KMS-11 (cell line): ENCODE data around the gene NUB1.

Source experiments
- H2AFZ ChIP-seq: fragments of 200-600 bp; sonication (generic); 2 replicates; pipeline ENCODE4 v1.6.1; 2016; ENCODE audit warnings: antibody characterized with exemption, mixed run types, low read depth
- H3K27ac ChIP-seq: fragments of 200-600 bp; sonication (generic); 2 replicates; pipeline ENCODE4 v1.6.1; 2016; ENCODE audit warnings: mild to moderate bottlenecking, mixed run types
- H3K27me3 ChIP-seq: fragments of 200-600 bp; sonication (generic); 2 replicates; pipeline ENCODE4 v1.6.1; 2017; ENCODE audit warnings: mild to moderate bottlenecking, low read depth, mixed run types, moderate library complexity; ENCODE audit not compliant: insufficient read depth
- H3K36me3 ChIP-seq: fragments of 200-600 bp; sonication (generic); 2 replicates; pipeline ENCODE4 v1.6.1; 2017; ENCODE audit warnings: mild to moderate bottlenecking, mixed run types; ENCODE audit not compliant: insufficient read depth
- H3K4me1 ChIP-seq: fragments of 200-600 bp; sonication (generic); 2 replicates; pipeline ENCODE4 v1.6.1; 2016; ENCODE audit warnings: mild to moderate bottlenecking, low read depth, mixed run types; ENCODE audit not compliant: poor library complexity, severe bottlenecking
- H3K4me2 ChIP-seq: fragments of 200-600 bp; sonication (generic); 2 replicates; pipeline ENCODE4 v1.7.0; 2016; ENCODE audit warnings: mild to moderate bottlenecking, mixed run types
- H3K4me3 ChIP-seq: fragments of 200-600 bp; sonication (generic); IDR thresholded peaks from 2 replicates; pipeline ENCODE4 v1.6.1; 2017; ENCODE audit warnings: low read depth, low read length, mixed read lengths; ENCODE audit not compliant: insufficient read depth
- H3K79me2 ChIP-seq: fragments of 200-600 bp; sonication (generic); 2 replicates; pipeline ENCODE4 v1.6.1; 2016; ENCODE audit warnings: low read depth, mixed run types; ENCODE audit not compliant: insufficient read depth
- H3K9ac ChIP-seq: fragments of 200-600 bp; sonication (generic); 2 replicates; pipeline ENCODE4 v1.6.1; 2016; ENCODE audit warnings: mild to moderate bottlenecking, mixed run types
- H4K20me1 ChIP-seq: fragments of 200-600 bp; sonication (generic); 2 replicates; pipeline ENCODE4 v1.6.1; 2016; ENCODE audit warnings: mild to moderate bottlenecking, mixed run types; ENCODE audit not compliant: insufficient read depth
- TF ChIP-seq, protein P1 (sequence below): fragments of 200-600 bp; sonication (generic); conservative IDR thresholded peaks from 2 replicates; pipeline ENCODE4 v1.6.1; 2017; ENCODE audit warnings: low read depth, mild to moderate bottlenecking, antibody characterized with exemption, low read length, moderate library complexity, mixed read lengths

NUB1 gene

DNA sequence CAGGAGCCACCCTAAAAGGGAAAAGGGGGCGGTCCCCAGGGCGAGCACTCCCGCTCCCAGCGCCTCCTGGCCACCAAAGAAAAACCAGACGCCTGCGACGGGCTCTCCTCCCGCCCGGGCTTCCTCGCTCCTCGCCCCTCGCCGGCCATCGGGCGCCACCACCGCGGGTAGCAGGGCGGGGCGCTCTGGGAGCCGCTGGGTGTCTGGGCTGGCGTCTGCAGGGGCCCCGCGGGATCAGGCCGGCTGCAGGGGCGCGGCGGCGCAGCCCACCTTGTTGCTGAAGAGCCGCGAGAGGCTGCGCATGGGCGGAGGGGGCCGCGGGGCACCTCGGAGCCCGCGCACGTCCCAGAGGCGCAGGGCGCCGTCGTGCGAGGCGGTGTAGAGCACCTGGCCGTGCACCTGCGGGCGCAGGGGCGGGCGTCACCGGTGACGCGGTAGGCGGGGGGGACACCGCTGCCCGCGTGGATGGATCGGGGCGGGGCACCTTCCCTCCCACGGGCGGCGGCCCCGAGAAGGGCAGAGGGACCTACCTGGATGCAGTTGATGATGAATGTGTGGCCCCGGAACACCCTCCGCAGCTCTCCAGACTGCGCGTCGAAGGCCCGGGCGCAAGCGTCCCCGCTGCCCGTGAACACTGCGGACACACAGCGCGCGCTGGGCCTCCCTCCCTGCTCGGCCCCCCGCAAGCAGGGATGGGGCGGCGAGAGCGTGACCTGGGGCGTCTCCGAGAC, 39.9 kb downstream of the NUB1 start:
- Histone ChIP-seq H2AFZ (no peak overlapping the region), H3K9ac (no peak overlapping the region), H3K4me2 (no peak overlapping the region), H3K4me1 (no peaks in the 10 kb centered on the region), H3K36me3 (no peaks in the 10 kb centered on the region), H3K27ac (no peak overlapping the region), H4K20me1 (no peaks in the 10 kb centered on the region), H3K27me3 (peaks cover 9% of the 10 kb centered on the region; the same call in 1 of the 2 replicates), H3K79me2 (no peaks in the 10 kb centered on the region), H3K4me3 (no peak overlapping the region)
- TF ChIP-seq, protein P1, sequence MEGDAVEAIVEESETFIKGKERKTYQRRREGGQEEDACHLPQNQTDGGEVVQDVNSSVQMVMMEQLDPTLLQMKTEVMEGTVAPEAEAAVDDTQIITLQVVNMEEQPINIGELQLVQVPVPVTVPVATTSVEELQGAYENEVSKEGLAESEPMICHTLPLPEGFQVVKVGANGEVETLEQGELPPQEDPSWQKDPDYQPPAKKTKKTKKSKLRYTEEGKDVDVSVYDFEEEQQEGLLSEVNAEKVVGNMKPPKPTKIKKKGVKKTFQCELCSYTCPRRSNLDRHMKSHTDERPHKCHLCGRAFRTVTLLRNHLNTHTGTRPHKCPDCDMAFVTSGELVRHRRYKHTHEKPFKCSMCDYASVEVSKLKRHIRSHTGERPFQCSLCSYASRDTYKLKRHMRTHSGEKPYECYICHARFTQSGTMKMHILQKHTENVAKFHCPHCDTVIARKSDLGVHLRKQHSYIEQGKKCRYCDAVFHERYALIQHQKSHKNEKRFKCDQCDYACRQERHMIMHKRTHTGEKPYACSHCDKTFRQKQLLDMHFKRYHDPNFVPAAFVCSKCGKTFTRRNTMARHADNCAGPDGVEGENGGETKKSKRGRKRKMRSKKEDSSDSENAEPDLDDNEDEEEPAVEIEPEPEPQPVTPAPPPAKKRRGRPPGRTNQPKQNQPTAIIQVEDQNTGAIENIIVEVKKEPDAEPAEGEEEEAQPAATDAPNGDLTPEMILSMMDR, result no peak

GRCh38 chr7:151382079-151382885, 40.7 kb downstream of the NUB1 start:
- H3K4me2 ChIP-seq, result no peak overlapping the region
- no peaks in the 10 kb centered on the region for H3K36me3 ChIP-seq
- H2AFZ ChIP-seq, result no peak overlapping the region
- TF ChIP-seq, protein P1, result no peak
- no peak overlapping the region for H3K4me3 ChIP-seq
- no peaks in the 10 kb centered on the region for H4K20me1 ChIP-seq
- H3K27me3 ChIP-seq, result peaks cover 9% of the 10 kb centered on the region; the same call in 1 of the 2 replicates
- H3K4me1 ChIP-seq, result no peaks in the 10 kb centered on the region
- H3K9ac ChIP-seq, result no peak overlapping the region
- H3K27ac ChIP-seq, result no peak overlapping the region
- no peaks in the 10 kb centered on the region for H3K79me2 ChIP-seq

GRCh38 chr7:151383638-151384351, 42.2 kb downstream of the NUB1 start:
- no peaks in the 10 kb centered on the region for H4K20me1 ChIP-seq
- no peaks in the 10 kb centered on the region for H3K4me1 ChIP-seq
- H3K79me2 ChIP-seq, result no peaks in the 10 kb centered on the region
- H3K9ac ChIP-seq, result no peak overlapping the region
- TF ChIP-seq, protein P1, result no peak
- H3K36me3 ChIP-seq, result no peaks in the 10 kb centered on the region
- H3K4me2 ChIP-seq, result no peak overlapping the region
- H3K27ac ChIP-seq, result no peak overlapping the region
- H2AFZ ChIP-seq, result no peak overlapping the region
- peaks cover 18% of the 10 kb centered on the region; the same call in 1 of the 2 replicates for H3K27me3 ChIP-seq
- no peak overlapping the region for H3K4me3 ChIP-seq

GRCh38 chr7:151384352-151384697, 42.7 kb downstream of the NUB1 start:
- Histone ChIP-seq H3K4me1 (no peaks in the 10 kb centered on the region), H3K79me2 (no peaks in the 10 kb centered on the region), H2AFZ (no peak overlapping the region), H4K20me1 (no peaks in the 10 kb centered on the region), H3K4me2 (no peak overlapping the region), H3K27me3 (peaks cover 18% of the 10 kb centered on the region; the same call in 1 of the 2 replicates), H3K27ac (no peak overlapping the region), H3K4me3 (no peak overlapping the region), H3K36me3 (no peaks in the 10 kb centered on the region), H3K9ac (no peak overlapping the region)
- TF ChIP-seq, protein P1, result no peak
